Stimulated activated effector memory CD8-positive, alpha-beta T cell treated with anti-CD3 and anti-CD28 coated beads, Interleukin-12 subunit alpha, Interleukin-12 subunit beta, amount 100 ng/mL, for 72 hours (primary cell): ENCODE measurements around the gene USP38.

Experiments used
- ATAC-seq: fragments of 150-1000 bp; cut with Tn5 transposase; 2 replicates; pipeline ENCODE4 v1.10.0; 2021
- DNase-seq, 2 donors: peaks; one replicate each; pipeline ENCODE4 v3.0.0; 2021 to 2022; ENCODE audit warnings: low spot score in 2 of 2
- H3K27ac Mint-ChIP-seq: one replicate; pipeline ENCODE4 v1.8.0; 2022; ENCODE audit warnings: mild to moderate bottlenecking, mixed read lengths
- H3K36me3 Mint-ChIP-seq: one replicate; pipeline ENCODE4 v1.8.0; 2022; ENCODE audit warnings: mild to moderate bottlenecking, mixed read lengths
- H3K4me1 Mint-ChIP-seq: one replicate; pipeline ENCODE4 v1.8.0; 2022; ENCODE audit warnings: mixed read lengths
- H3K4me3 Mint-ChIP-seq: one replicate; pipeline ENCODE4 v1.8.0; 2022; ENCODE audit warnings: mild to moderate bottlenecking, mixed read lengths
- H3K9me3 Mint-ChIP-seq: one replicate; pipeline ENCODE4 v1.8.0; 2022; ENCODE audit warnings: mixed read lengths

USP38 gene

GRCh38 chr4:143240939-143241679 is 56.4 kb downstream of the USP38 start:
- ATAC-seq, result no peak
- Mint-ChIP-seq H3K36me3 (no peaks in the 10 kb centered on the region), H3K27ac (no peak overlapping the region), H3K9me3 (no peaks in the 10 kb centered on the region), H3K4me3 (no peak overlapping the region), H3K4me1 (no peaks in the 10 kb centered on the region)
- DNase-seq, result no peak

- H3K9me3 Mint-ChIP-seq, result no peaks in the 10 kb centered on the region
- no peak for ATAC-seq
- no peak overlapping the region for H3K4me3 Mint-ChIP-seq
- H3K27ac Mint-ChIP-seq, result no peak overlapping the region
- no peaks in the 10 kb centered on the region for H3K4me1 Mint-ChIP-seq
- no peaks in the 10 kb centered on the region for H3K36me3 Mint-ChIP-seq
- DNase-seq, result no peak
These were observed 57.2 kb downstream of the USP38 start for GRCh38 chr4:143241892-143242291.

GRCh38 chr4:143243041-143243440 is 58.3 kb downstream of the USP38 start:
- no peak for DNase-seq
- Mint-ChIP-seq H3K9me3 (no peaks in the 10 kb centered on the region), H3K4me1 (no peaks in the 10 kb centered on the region), H3K4me3 (no peak overlapping the region), H3K27ac (no peak overlapping the region), H3K36me3 (no peaks in the 10 kb centered on the region)
- ATAC-seq, result no peak

GRCh38 chr4:143246977-143247376 is 62.3 kb downstream of the USP38 start:
- Mint-ChIP-seq H3K9me3 (no peaks in the 10 kb centered on the region), H3K27ac (no peak overlapping the region), H3K36me3 (no peaks in the 10 kb centered on the region), H3K4me1 (no peaks in the 10 kb centered on the region), H3K4me3 (no peak overlapping the region)
- DNase-seq, result no peak
- ATAC-seq, result no peak

- H3K27ac Mint-ChIP-seq, result no peak overlapping the region
- no peaks in the 10 kb centered on the region for H3K36me3 Mint-ChIP-seq
- H3K9me3 Mint-ChIP-seq, result no peaks in the 10 kb centered on the region
- no peak for DNase-seq
- ATAC-seq, result no peak
- H3K4me1 Mint-ChIP-seq, result no peaks in the 10 kb centered on the region
- H3K4me3 Mint-ChIP-seq, result no peak overlapping the region
These were observed 63.1 kb downstream of the USP38 start for GRCh38 chr4:143247866-143248265.

GRCh38 chr4:143248827-143249226 is 64.1 kb downstream of the USP38 start:
- Mint-ChIP-seq H3K9me3 (no peaks in the 10 kb centered on the region), H3K4me1 (no peaks in the 10 kb centered on the region), H3K27ac (no peak overlapping the region), H3K36me3 (no peaks in the 10 kb centered on the region), H3K4me3 (no peak overlapping the region)
- DNase-seq, result no peak
- no peak for ATAC-seq

GRCh38 chr4:143250617-143251016 is 65.9 kb downstream of the USP38 start:
- no peak for ATAC-seq
- Mint-ChIP-seq H3K9me3 (no peaks in the 10 kb centered on the region), H3K36me3 (no peaks in the 10 kb centered on the region), H3K4me1 (no peaks in the 10 kb centered on the region), H3K4me3 (no peak overlapping the region), H3K27ac (no peak overlapping the region)
- DNase-seq, result no peak

GRCh38 chr4:143251348-143251747 is 66.6 kb downstream of the USP38 start:
- no peak overlapping the region for H3K27ac Mint-ChIP-seq
- H3K4me3 Mint-ChIP-seq, result no peak overlapping the region
- ATAC-seq, result no peak
- no peaks in the 10 kb centered on the region for H3K36me3 Mint-ChIP-seq
- DNase-seq, result no peak
- no peaks in the 10 kb centered on the region for H3K4me1 Mint-ChIP-seq
- no peaks in the 10 kb centered on the region for H3K9me3 Mint-ChIP-seq

GRCh38 chr4:143251779-143252178 is 67.1 kb downstream of the USP38 start:
- no peaks in the 10 kb centered on the region for H3K4me1 Mint-ChIP-seq
- H3K36me3 Mint-ChIP-seq, result no peaks in the 10 kb centered on the region
- H3K27ac Mint-ChIP-seq, result no peak overlapping the region
- no peak for DNase-seq
- no peak overlapping the region for H3K4me3 Mint-ChIP-seq
- ATAC-seq, result no peak
- H3K9me3 Mint-ChIP-seq, result no peaks in the 10 kb centered on the region

- H3K36me3 Mint-ChIP-seq, result no peaks in the 10 kb centered on the region
- no peak for DNase-seq
- ATAC-seq, result no peak
- H3K4me1 Mint-ChIP-seq, result no peaks in the 10 kb centered on the region
- no peaks in the 10 kb centered on the region for H3K9me3 Mint-ChIP-seq
- H3K27ac Mint-ChIP-seq, result no peak overlapping the region
- H3K4me3 Mint-ChIP-seq, result no peak overlapping the region
These were observed 67.8 kb downstream of the USP38 start for GRCh38 chr4:143252478-143252877.

GRCh38 chr4:143253166-143253565 is 68.4 kb downstream of the USP38 start:
- no peaks in the 10 kb centered on the region for H3K4me1 Mint-ChIP-seq

GRCh38 chr4:143254491-143255226 is 69.9 kb downstream of the USP38 start:
- H3K4me1 Mint-ChIP-seq, result no peaks in the 10 kb centered on the region
- no peak overlapping the region for H3K27ac Mint-ChIP-seq
- H3K36me3 Mint-ChIP-seq, result no peaks in the 10 kb centered on the region
- DNase-seq (no peak), ATAC-seq (no peak)
- no peak overlapping the region for H3K4me3 Mint-ChIP-seq
- no peaks in the 10 kb centered on the region for H3K9me3 Mint-ChIP-seq

More at GRCh38 chr4:143253166-143253565, 68.4 kb downstream of the USP38 start:
- Mint-ChIP-seq H3K4me3 (no peak overlapping the region), H3K36me3 (no peaks in the 10 kb centered on the region), H3K9me3 (no peaks in the 10 kb centered on the region), H3K27ac (no peak overlapping the region)
- DNase-seq (no peak), ATAC-seq (no peak)

- ATAC-seq (no peak), DNase-seq (no peak)
- H3K9me3 Mint-ChIP-seq, result no peaks in the 10 kb centered on the region
- H3K36me3 Mint-ChIP-seq, result no peaks in the 10 kb centered on the region
- no peak overlapping the region for H3K27ac Mint-ChIP-seq
- H3K4me1 Mint-ChIP-seq, result no peaks in the 10 kb centered on the region
- H3K4me3 Mint-ChIP-seq, result no peak overlapping the region
These were observed 71.7 kb downstream of the USP38 start for GRCh38 chr4:143256456-143256855.

GRCh38 chr4:143257356-143257755 is 72.6 kb downstream of the USP38 start:
- Mint-ChIP-seq H3K9me3 (no peaks in the 10 kb centered on the region), H3K27ac (no peak overlapping the region), H3K4me1 (no peaks in the 10 kb centered on the region), H3K36me3 (no peaks in the 10 kb centered on the region), H3K4me3 (no peak overlapping the region)
- no peak for DNase-seq
- ATAC-seq, result no peak

- no peak for DNase-seq
- no peaks in the 10 kb centered on the region for H3K4me1 Mint-ChIP-seq
- no peaks in the 10 kb centered on the region for H3K36me3 Mint-ChIP-seq
- no peak overlapping the region for H3K27ac Mint-ChIP-seq
- ATAC-seq, result no peak
- H3K9me3 Mint-ChIP-seq, result no peaks in the 10 kb centered on the region
- H3K4me3 Mint-ChIP-seq, result no peak overlapping the region
These were observed 76.0 kb downstream of the USP38 start for GRCh38 chr4:143260750-143261149.

GRCh38 chr4:143262838-143263237 is 78.1 kb downstream of the USP38 start:
- ATAC-seq (no peak), DNase-seq (no peak)
- Mint-ChIP-seq H3K4me3 (no peak overlapping the region), H3K36me3 (no peaks in the 10 kb centered on the region), H3K9me3 (peaks cover 3% of the 10 kb centered on the region), H3K4me1 (no peaks in the 10 kb centered on the region), H3K27ac (no peak overlapping the region)
